K562 (cell line): ENCODE data around the gene AREL1. TPM values are rescaled to one million over a fixed set of nuclear protein-coding genes. Genes with fewer than 3 reads are reported as not detected.

Source experiments
- ATAC-seq: fragments of 200-7000 bp; cut with Tn5 transposase; 3 replicates; pipeline ENCODE4 v1.9.1; 2020; ENCODE audit warnings: moderate library complexity
- BruUV-seq: library from RNA; stranded (reverse); fragments of 400-500 nt; replicated peaks from 2 replicates; lab custom pipeline; 2021; lab: Mats Ljungman, UMichigan
- CTCF ChIA-PET: fragments of 300-600 bp; formaldehyde crosslinking; extraction: SDS; loops from one replicate; lab custom pipeline; 2021; ENCODE audit warnings: low intra/inter-chr PET ratio; lab: Yijun Ruan, JAX
- POLR2A ChIA-PET: fragments of 300-600, 350-650 bp; sonication (Branson Sonifier 250); formaldehyde crosslinking; extraction: SDS; loops from one replicate; lab custom pipeline; 2021; ENCODE audit warnings: antibody characterized with exemption, inconsistent platforms; lab: Yijun Ruan, JAX
- DNase-seq, 4 experiments: peaks; one replicate each; pipeline versions ENCODE4 v3.0.0 to v3.0.0-alpha.2; 2011 to 2018; ENCODE audit warnings: low spot score in 3 of 4, mixed read lengths in 3 of 4; ENCODE audit errors: extremely low read depth in 1 of 4
- FAIRE-seq: peaks from 2 replicates; lab custom pipeline; 2011; peaks lifted over from hg19 to GRCh38; lab: Jason Lieb, UNC
- H2AFZ ChIP-seq: 2 replicates; pipeline ENCODE4 v1.6.0; 2011; ENCODE audit warnings: low read depth, low read length, control low read depth, inconsistent platforms
- H3K27ac ChIP-seq: fragments of 200-600 bp; 3 replicates; pipeline ENCODE4 v1.8.0; 2011; ENCODE audit warnings: low read depth, mild to moderate bottlenecking, control low read depth, inconsistent platforms, low read length, moderate library complexity, mixed read lengths; ENCODE audit errors: extremely low read depth
- H3K27me3 ChIP-seq, 2 experiments: fragments of 300-600 bp in 1 of 2; 2 replicates in 1 of 2; 3 replicates in 1 of 2; pipeline versions ENCODE4 v1.6.0 to v1.8.0; 2011; ENCODE audit warnings: inconsistent platforms in 2 of 2, low read length in 2 of 2, mild to moderate bottlenecking in 1 of 2, mixed read lengths in 1 of 2, moderate library complexity in 1 of 2; ENCODE audit not compliant: control insufficient read depth in 2 of 2, insufficient read depth in 2 of 2
- H3K36me3 ChIP-seq: fragments of 300-600 bp; 3 replicates; pipeline ENCODE4 v1.8.0; 2011; ENCODE audit warnings: mild to moderate bottlenecking, low read length, inconsistent platforms; ENCODE audit not compliant: control insufficient read depth, insufficient read depth
- H3K4me1 ChIP-seq, 2 experiments: fragments of 200-600 bp in 1 of 2; replicated peaks in 1 of 2; 2 replicates in 1 of 2; 3 replicates in 1 of 2; pipeline versions ENCODE4 v1.5.1 to v1.8.0; 2011; ENCODE audit warnings: inconsistent platforms in 2 of 2, low read length in 2 of 2, mild to moderate bottlenecking in 1 of 2, mixed read lengths in 1 of 2, moderate library complexity in 1 of 2; ENCODE audit not compliant: control insufficient read depth in 2 of 2, insufficient read depth in 2 of 2
- H3K4me2 ChIP-seq: 2 replicates; pipeline ENCODE4 v1.6.1; 2011; ENCODE audit warnings: low read length, control low read depth, inconsistent platforms, mixed read lengths; ENCODE audit not compliant: insufficient read depth
- H3K4me3 ChIP-seq: fragments of 200-600 bp; sonication (generic), shearing (Covaris generic); 2 replicates; pipeline ENCODE4 v1.5.1; 2016; ENCODE audit warnings: control low read depth, inconsistent platforms
- H3K79me2 ChIP-seq: fragments of 200-600 bp; 3 replicates; pipeline ENCODE4 v1.8.0; 2011; ENCODE audit warnings: low read length, inconsistent platforms; ENCODE audit not compliant: control insufficient read depth, insufficient read depth
- H3K9ac ChIP-seq, 2 experiments: 2 replicates each; pipeline versions ENCODE4 v1.6.0 to v1.6.1; 2011; ENCODE audit warnings: low read depth in 2 of 2, low read length in 2 of 2, control low read depth in 1 of 2, inconsistent platforms in 1 of 2, mild to moderate bottlenecking in 1 of 2, mixed read lengths in 1 of 2; ENCODE audit not compliant: insufficient read depth in 1 of 2
- H3K9me1 ChIP-seq: one replicate; pipeline ENCODE4 v1.6.0; 2011; ENCODE audit warnings: inconsistent platforms, mild to moderate bottlenecking, low read length, moderate library complexity; ENCODE audit not compliant: control insufficient read depth, insufficient read depth
- H3K9me3 ChIP-seq: replicated peaks from 2 replicates; pipeline ENCODE4 v1.5.1; 2011; ENCODE audit warnings: low read depth, low read length, inconsistent platforms; ENCODE audit not compliant: control insufficient read depth, insufficient read depth
- H4K20me1 ChIP-seq: replicated peaks from 2 replicates; pipeline ENCODE4 v1.6.1; 2011; ENCODE audit warnings: low read length, inconsistent platforms, mixed read lengths; ENCODE audit not compliant: control insufficient read depth, insufficient read depth
- BCLAF1 ChIP-seq, 2 experiments: fragments of 450-650 bp in 1 of 2; IDR thresholded peaks; 2 replicates each; pipeline ENCODE4 v1.6.1; 2011 to 2017; ENCODE audit warnings: low read depth in 2 of 2, antibody characterized with exemption in 1 of 2, borderline replicate concordance in 1 of 2, low read length in 1 of 2, mild to moderate bottlenecking in 1 of 2, mixed read lengths in 1 of 2; ENCODE audit not compliant: control insufficient read depth in 1 of 2
- CLOCK ChIP-seq: fragments of 250-450 bp; sonication (Bioruptor Pico); IDR thresholded peaks from 2 replicates; pipeline ENCODE4 v1.4.0; 2020; ENCODE audit warnings: mild to moderate bottlenecking, moderate library complexity, borderline replicate concordance
- HNRNPH1 ChIP-seq: fragments of 200-400 bp; formaldehyde crosslinking; optimal IDR thresholded peaks from 2 replicates; pipeline ENCODE3; 2017; ENCODE audit warnings: low read depth, mild to moderate bottlenecking, low read length, moderate library complexity
- HNRNPK ChIP-seq: fragments of 200-400 bp; formaldehyde crosslinking; IDR thresholded peaks from one replicate; pipeline ENCODE4 v1.6.1; 2018; ENCODE audit warnings: mild to moderate bottlenecking, low read depth, low read length; ENCODE audit not compliant: poor library complexity, severe bottlenecking
- NCOA6 ChIP-seq: fragments of 450-650 bp; IDR thresholded peaks from 2 replicates; pipeline ENCODE4 v1.6.1; 2017; ENCODE audit warnings: mild to moderate bottlenecking
- SETDB1 ChIP-seq: IDR thresholded peaks from one replicate; pipeline ENCODE4 v1.6.1; 2012; ENCODE audit warnings: low read length, control low read depth, inconsistent platforms
- TCF7L2 ChIP-seq: fragments of 150-350 bp; IDR thresholded peaks from 2 replicates; pipeline ENCODE4 v1.6.1; 2016; ENCODE audit warnings: low read depth, mild to moderate bottlenecking, low read length, moderate library complexity
- THAP7 ChIP-seq: fragments of 250-450 bp; sonication (Bioruptor Pico); IDR thresholded peaks from 2 replicates; pipeline ENCODE4 v1.5.0; 2021
- ZNF175 ChIP-seq: fragments of 200-800 bp; sonication (Bioruptor generic); IDR thresholded peaks from 2 replicates; pipeline ENCODE4 v1.6.1; 2016; ENCODE audit warnings: low read depth, mild to moderate bottlenecking, missing genetic modification characterization, missing compliant biosample characterization
- ZNF584 ChIP-seq: fragments of 200-800 bp; sonication (Bioruptor generic); IDR thresholded peaks from 2 replicates; pipeline ENCODE4 v1.6.1; 2016; ENCODE audit warnings: low read depth, mild to moderate bottlenecking, missing genetic modification characterization, missing compliant biosample characterization
- WGBS: fragments of 100-300 bp; shearing (Covaris generic); methylation state at CpG from one replicate; pipeline ENCODE4 v1.1.6; 2016; ENCODE audit warnings: low coverage, mixed read lengths; ENCODE audit not compliant: insufficient coverage; ENCODE audit errors: missing lambda C conversion rate; 5-methylcytosine and 5-hydroxymethylcytosine counted together
- in situ Hi-C: fragments of 300-500 bp; cut with MboI; formaldehyde crosslinking; loops from 4 replicates; pipeline ENCODE4 v1.15.0; 2018; ENCODE audit warnings: inconsistent platforms, mixed read lengths
- intact Hi-C: fragments of 100-400 bp; cut with micrococcal nuclease; formaldehyde crosslinking; loops from 2 replicates; pipeline ENCODE4 v1.14.2; 2022
- polyA plus RNA-seq, 8 experiments: library from polyadenylated mRNA; depleted of rRNA in 4 of 8; stranded (reverse) in 5 of 8; unstranded in 3 of 8; fragments of >200 nt; fragmentation: Nextera tagmentation in 2 of 8; fragmentation: Illumina TruSeq in 1 of 8; extraction: Ambion mirVana in 2 of 8; extraction: Trizol in 1 of 8; gene quantifications; 2 replicates each; pipeline versions ENCODE4 v1.2.1 to v1.2.3, GENCODE V29; 2011 to 2014; ENCODE audit warnings: inconsistent platforms in 1 of 8, missing spikeins in 1 of 8
- total RNA-seq, 7 experiments: library from RNA; depleted of rRNA in 6 of 7; stranded (reverse); fragments of >200 nt in 6 of 7; fragmentation: Illumina TruSeq in 2 of 7; extraction: Trizol in 2 of 7; gene quantifications; 2 replicates each; pipeline versions ENCODE4 v1.2.1 to v1.2.3, GENCODE V29; 2011 to 2021; ENCODE audit warnings: low replicate concordance in 1 of 7
- TF ChIP-seq, protein P1 (sequence below), 2 experiments: fragments of 450-650 bp; conservative IDR thresholded peaks; 2 replicates each; pipeline ENCODE4 v1.6.1; 2017; ENCODE audit warnings: mild to moderate bottlenecking in 2 of 2, moderate library complexity in 2 of 2

Gene AREL1
- total and polyA plus RNA-seq, 9 of the 15 experiments (the other 6 are each of a cell fraction or from before 2014, with no cell fraction given): 6.0 to 24.8 (median 16.6) TPM

GRCh38 chr14:74641601-74642391, 71.1 kb downstream of the AREL1 start:
- H3K9me3 ChIP-seq: no peaks in the 10 kb centered on the region
- no peaks in the 10 kb centered on the region for H3K79me2 ChIP-seq
- no TSS peak for BruUV-seq
- CTCF ChIA-PET: no interaction called here
- no peak overlapping the region for H3K27ac ChIP-seq
- DNase-seq (no peak), ATAC-seq (no peak; the same call in 2 of the 3 replicates), FAIRE-seq (no peak)
- TF ChIP-seq BCLAF1 (IDR thresholded peaks at IDR 0.05; ENCODE audit: borderline replicate concordance in 1 of 2, control insufficient read depth in 1 of 2, low read depth in 2 of 2, low read length in 1 of 2): no peak
- TF ChIP-seq SETDB1: no peak
- no peak for TF ChIP-seq ZNF584 (CRISPR knock-in tag)
- no peak for TF ChIP-seq THAP7 (CRISPR knock-in tag)
- no peak for TF ChIP-seq TCF7L2
- TF ChIP-seq, protein P1, sequence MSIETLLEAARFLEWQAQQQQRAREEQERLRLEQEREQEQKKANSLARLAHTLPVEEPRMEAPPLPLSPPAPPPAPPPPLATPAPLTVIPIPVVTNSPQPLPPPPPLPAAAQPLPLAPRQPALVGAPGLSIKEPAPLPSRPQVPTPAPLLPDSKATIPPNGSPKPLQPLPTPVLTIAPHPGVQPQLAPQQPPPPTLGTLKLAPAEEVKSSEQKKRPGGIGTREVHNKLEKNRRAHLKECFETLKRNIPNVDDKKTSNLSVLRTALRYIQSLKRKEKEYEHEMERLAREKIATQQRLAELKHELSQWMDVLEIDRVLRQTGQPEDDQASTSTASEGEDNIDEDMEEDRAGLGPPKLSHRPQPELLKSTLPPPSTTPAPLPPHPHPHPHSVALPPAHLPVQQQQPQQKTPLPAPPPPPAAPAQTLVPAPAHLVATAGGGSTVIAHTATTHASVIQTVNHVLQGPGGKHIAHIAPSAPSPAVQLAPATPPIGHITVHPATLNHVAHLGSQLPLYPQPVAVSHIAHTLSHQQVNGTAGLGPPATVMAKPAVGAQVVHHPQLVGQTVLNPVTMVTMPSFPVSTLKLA (conservative IDR thresholded peaks at IDR 0.05): no peak
- no peak for TF ChIP-seq NCOA6
- no peak for TF ChIP-seq HNRNPH1
- TF ChIP-seq HNRNPK: no peak
- no peak for TF ChIP-seq CLOCK (CRISPR knock-in tag)
- no peak for TF ChIP-seq ZNF175 (CRISPR knock-in tag)
- no peak overlapping the region for H3K9ac ChIP-seq
- no peak overlapping the region for H2AFZ ChIP-seq
- no peaks in the 10 kb centered on the region for H4K20me1 ChIP-seq
- in situ Hi-C loops: no loop called here
- POLR2A ChIA-PET: no interaction called here
- H3K4me1 ChIP-seq: no peaks in the 10 kb centered on the region
- no peak overlapping the region for H3K4me3 ChIP-seq
- 17% methylated on average over 12 of the region's 12 CpGs for WGBS
- no peaks in the 10 kb centered on the region for H3K36me3 ChIP-seq
- no peak overlapping the region for H3K4me2 ChIP-seq
- intact Hi-C loops: no loop called here
- peaks cover 3 to 16% of the 10 kb centered on the region in 2 experiments; a peak in 4 of 5 replicates for H3K27me3 ChIP-seq
- H3K9me1 ChIP-seq: no peaks in the 10 kb centered on the region
